HG03442 (cell line): ENCODE results near the gene NT5DC3.

ENCODE experiments used
- ATAC-seq: cut with Tn5 transposase; IDR thresholded peaks from one replicate; pipeline ENCODE4 v1.9.1; 2021; ENCODE audit warnings: mild to moderate bottlenecking, moderate library complexity; ENCODE audit not compliant: unreplicated experiment

NT5DC3 gene

DNA sequence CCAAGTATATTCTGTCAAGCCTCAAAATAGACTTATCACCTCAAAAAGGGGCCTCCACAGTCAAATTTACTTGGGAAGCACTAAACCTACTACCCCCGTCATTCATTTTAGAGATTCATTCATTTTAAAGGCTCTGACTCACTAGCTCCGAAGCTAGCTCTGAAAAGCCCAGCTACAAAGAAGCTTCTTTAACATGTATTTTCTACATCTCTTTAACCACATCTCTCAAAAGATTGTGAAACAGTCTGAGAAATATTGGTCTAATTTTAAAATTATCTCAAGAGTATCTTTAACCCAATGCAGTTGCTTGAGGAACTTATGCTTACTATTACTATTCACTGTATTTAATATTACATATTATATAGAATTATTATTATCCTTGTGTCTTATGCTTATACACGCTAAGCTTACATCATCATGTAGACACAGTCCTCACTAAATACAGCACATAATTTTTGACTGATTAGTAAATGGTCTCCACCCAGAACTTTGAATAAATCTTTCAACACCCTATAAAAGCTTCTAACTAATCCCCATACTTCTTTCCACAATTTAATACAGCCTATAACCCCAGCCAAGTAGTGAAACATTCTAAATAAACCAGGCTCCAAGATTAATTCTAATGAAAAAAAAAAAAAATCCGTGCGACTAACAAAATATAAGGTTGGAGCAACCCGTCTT lies 7.8 kb downstream of the NT5DC3 start:
- no peak for ATAC-seq

DNA sequence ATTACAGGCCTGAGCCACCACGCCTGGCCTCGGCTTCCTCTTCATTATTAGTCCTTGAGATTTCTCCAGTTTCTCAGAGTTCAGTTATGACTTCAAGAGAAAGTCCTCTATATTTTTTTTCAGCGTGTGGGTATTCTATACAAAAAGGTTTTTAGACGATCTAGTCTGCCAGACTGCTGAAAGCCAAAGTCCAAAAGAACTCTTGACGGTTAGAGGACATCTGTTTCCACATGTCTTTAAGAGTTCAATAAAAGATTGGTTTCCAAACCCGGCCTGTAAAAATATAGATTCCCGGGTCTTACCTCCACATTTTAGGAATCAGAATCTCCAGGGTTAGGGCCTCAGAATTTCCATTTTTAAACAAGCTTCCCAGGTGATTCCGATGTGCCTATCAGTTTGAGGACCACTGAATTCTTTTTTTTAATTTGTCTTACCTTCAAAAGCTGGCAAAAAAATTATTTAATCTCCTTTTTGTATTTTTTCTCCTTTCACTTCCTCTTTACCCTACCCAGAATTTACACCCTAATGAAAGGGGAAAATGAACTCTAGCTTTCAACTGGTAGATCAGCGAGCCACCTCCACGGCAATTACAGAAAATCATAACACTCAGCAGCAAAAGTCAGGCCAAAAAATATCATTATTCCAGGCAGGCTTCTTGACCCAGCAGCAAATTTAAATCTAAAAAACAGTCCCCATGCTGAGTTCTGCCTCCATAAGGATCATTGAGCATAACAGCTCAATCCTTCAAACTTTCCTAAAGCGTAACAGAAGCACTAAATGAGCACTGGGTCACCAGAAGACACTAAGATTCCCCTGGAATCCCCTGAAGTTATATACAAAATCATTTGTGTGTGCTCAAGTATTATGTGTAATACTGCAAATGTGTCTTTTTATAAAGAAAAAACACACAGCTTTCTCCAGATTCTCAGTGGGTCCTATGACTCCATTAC lies 8.7 kb downstream of the NT5DC3 start:
- no peak for ATAC-seq

DNA sequence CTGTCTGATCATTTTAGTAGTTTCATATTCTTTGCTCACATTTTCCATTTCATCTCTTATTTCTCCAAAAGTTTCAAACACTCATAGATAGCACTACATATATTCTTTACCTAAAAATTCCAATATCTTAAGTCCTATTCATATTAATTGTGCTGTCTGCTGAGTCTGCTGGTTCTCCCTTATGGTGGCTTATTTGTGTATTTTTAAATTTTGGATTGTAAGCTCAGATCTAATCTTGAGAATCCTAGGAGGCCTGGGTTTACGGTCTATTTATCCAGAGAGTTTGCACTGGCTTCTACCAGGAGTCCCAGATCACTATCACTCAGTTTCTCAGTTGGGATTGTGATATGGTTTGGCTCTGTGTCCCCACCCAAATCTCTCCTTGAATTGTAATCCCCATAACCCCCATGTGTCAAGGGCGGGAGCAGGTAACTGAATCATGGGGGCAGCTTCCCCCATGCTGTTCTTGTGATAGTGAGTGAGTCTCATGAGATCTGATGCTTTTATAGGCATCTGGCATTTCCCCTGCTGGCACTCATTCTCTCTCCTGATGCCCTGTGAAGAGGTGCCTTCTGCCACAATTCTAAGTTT lies 10.2 kb downstream of the NT5DC3 start:
- ATAC-seq: no peak

DNA sequence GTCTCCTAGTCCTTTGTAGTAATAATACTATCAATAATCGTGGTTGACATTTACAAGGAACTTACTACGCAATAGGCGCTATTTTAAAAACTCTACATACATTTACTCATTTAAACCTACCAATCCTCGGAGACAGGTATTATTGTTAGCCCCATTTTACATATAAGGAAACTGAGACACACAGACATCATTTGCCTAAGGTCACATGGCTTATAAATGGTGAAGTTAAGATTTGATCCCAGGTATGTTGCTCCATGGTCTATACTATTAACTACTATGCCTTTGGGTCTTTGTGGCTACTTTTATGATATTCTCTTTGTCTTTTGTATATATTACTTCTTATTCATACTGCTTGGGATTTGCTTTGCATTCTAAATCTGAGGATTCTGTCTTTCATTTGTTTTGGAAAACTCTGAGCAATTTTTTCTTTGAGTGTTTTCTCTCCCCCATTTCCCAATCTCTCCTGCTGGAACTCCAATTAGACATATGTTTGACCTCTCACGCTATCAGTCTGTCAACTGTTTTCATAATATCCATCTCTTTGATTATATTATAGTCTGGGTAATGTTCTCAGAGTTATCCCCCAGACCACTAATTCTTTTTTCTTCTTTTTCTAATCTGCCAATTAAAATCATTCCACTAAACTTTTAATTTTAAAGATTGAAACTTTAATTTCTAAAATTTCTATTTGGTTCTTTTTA lies 10.9 kb downstream of the NT5DC3 start:
- ATAC-seq: no peak

DNA sequence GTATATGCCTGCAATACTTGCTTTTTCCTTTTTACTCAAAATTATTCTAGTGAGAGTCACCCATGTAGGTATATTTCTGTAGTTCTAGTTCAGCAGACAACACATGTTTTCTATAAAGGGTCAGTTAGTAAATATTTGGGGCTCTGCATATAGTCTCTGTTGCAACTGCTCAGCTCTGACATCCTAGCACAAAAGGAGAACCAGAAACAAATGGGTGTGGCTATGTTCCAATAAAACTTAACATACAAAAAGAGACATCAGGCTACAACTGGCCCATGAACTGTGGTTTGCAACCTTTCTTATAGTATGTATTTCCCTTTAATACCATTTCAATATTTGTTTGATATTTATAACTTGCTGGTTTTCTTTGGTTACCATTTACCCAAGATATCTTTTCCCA lies 11.9 kb downstream of the NT5DC3 start:
- no peak for ATAC-seq

DNA sequence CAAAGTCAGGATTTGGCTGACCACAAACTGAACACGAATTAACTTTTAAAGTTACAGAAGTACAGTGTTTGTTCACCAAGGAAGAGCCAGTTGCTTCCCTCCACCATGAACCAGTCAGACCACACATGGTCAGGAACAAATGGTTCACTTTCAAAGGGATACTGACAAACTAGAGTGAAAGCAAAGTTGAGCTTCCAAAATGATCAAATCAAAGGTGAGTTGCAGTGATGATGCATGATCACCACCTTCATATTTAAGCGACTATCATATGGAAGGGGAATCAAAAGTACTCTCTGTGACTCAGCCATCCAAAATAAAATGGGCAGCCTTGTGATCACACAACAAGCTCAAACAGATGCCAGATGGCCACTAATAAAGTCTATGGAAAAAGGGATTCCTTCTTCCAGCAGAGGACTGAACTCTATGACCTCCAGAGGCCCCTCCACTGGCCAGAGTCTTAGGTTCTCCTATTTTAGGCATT lies 13.1 kb downstream of the NT5DC3 start:
- no peak for ATAC-seq

DNA sequence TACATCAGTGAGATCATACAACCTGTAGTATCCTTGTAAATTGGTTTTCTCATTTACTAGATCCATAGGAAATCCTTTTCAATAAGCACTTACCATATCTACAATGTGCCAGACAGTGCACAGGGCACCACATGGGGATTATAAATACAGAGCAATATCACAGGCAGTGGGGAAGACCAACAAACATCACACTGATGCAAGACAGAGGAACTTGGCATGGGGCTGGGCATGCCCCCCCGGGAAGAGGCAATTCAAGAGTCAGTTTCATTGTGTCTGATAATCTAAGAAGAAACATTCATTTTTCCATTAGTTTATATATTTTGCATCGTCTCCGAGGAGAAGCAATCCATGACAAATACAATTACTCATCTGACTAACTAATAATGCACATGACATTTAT lies 16.2 kb downstream of the NT5DC3 start:
- no peak for ATAC-seq

DNA sequence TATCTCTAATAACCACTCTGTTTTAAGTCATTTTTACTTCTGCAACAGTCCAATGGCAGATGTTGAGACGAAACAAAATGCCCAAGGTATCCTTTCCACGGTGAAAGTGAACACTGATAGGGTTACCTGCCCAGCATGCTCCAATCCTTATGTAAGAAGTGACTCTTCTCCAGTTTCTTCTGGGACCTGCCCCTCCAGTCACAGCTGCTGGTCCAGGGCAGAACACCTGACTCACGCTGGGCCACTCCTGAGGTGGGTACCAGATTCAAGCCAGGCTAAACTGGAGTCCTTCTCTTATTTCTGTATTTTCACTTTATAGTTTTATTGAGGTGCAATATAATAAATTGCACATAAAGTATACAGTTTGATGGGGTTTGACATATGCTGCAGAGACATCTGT lies 16.7 kb downstream of the NT5DC3 start:
- ATAC-seq: no peak

DNA sequence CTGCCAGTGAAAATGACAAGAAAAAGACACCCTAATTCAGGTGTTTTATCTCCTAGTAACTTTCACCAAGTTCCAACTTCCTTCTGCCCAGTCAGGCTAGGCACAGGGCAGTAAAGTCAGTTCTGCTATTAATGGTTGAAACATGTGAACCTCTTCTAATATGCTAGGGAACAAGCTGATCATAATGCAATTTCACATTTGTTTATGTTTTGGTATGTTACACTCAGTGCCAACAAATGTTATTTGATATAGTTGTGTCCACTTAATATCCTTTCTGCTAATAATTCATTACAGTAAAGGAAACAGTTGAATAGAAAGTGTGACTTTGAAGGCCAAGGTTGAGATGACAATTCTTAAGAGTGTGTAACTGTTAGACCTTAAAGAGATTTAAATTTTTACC lies 17.2 kb downstream of the NT5DC3 start:
- ATAC-seq: no peak

DNA sequence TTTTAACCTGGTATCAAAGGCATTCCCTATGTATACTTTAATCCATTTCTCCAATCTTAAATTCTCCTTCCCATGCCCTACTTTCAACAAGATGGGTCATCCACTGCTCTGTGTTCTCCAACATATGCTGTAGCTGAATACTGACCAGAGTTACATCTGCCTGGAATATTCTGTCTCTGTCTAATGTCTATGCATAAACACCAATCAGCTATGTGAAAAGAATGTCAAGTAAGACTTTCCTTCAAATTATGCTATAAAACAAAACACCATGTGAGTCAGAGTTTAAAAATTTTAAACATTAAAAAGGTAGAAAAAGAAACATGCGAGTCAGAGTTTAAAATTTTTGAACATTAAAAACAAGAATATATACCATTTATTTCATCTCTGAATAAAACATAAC lies 19.3 kb downstream of the NT5DC3 start:
- no peak for ATAC-seq

DNA sequence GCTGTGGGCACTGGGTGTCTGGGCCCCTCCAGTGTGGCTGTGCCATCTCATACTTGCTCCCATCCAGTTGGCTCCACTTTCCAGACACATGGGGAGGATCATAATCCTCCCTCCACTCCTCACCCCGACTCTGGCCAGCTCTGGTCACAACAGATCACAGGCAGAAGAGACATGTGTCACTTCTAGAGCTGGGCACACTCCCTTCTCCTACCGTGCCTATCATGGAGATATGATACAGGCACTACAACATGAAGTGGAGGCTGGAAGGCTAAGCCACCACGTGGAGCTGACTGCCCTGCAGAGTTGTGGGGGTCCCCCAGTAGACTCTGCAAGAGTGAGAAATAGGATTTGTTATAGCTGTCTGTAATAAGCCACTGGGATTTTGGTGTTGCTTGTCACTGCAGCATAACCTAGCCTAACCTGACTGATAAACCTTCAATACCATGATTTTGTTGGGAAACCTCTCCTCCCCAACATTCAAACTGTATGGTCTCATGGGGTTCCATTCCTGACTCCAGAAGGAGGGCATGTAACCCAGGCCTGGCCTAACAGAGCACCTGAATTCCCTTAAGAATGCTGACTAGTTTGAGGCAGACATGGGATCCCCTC lies 20.0 kb downstream of the NT5DC3 start:
- ATAC-seq: no peak

DNA sequence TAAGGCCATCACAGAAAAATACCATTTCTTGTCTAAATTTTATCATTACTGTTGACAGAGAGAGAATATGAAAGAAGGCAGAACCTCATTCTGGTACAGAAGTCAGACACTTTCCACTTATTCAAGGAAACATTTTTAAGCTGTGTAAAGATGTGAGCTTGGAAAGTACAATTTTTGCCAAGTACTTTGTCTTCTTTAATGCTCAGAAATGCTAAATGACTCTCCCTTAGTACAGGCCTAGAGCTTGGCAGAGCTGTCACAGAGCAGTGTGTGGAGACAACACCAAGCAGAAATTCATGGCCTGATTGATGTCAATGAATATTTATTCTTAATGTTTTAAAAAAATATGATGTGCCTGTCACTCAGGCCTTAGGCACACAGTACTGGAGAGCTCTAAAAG lies 20.7 kb downstream of the NT5DC3 start:
- no peak for ATAC-seq

DNA sequence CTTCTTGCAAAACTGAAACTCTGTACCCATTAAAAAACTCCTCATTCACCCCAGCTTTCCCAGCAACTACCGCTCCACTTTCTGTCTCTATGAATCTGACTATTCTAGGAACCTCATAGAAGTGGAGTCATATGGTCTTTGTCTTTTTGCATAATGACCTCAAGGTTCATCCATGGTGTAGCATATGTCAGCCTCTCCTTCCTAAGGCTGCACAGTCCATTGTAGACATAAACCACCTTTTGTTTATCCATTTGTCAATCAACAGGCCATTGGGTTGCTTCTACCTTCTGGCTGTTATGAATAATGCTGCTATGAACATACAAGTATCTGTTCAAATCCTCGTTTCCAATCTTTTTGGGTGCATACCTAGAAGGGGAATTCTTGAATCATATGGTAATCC lies 21.1 kb downstream of the NT5DC3 start:
- no peak for ATAC-seq

DNA sequence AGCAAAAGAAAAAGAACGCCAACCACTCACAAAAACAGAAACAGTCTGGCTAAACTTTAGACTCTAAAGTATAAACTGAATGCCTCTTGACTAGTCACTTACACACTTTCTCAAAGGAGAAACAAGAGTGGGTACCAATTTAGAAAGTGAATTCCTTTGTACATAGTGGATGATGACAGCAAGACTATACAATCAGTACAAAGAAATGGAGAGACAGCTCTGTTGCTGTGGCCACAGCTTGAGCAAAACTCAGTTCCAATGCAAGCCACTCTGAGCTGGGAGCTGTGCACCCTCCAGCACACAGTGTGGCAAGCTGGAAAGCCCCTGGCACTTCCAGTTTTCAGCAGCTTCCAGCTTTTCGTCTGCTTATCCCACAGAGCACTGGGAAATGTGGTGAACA lies 21.7 kb downstream of the NT5DC3 start:
- no peak for ATAC-seq

DNA sequence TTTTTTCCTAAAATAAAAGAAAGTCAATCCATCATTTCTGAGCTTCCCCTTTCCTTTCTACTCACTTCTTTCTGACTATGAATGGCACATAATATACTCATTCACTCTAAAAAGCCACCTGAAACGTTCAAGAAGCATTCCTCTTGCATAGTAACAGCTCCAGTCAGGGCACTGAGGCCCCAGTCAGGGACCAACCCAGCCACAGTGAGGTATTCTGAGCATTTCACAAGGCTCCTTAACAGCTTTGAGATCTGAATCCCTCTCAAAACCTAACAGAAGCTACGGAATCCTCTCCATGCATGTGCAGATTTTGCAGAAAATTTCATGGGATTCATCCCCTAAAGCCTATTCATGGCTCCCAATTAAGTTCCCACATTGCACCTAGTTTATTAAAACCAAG lies 23.2 kb downstream of the NT5DC3 start:
- ATAC-seq: no peak

DNA sequence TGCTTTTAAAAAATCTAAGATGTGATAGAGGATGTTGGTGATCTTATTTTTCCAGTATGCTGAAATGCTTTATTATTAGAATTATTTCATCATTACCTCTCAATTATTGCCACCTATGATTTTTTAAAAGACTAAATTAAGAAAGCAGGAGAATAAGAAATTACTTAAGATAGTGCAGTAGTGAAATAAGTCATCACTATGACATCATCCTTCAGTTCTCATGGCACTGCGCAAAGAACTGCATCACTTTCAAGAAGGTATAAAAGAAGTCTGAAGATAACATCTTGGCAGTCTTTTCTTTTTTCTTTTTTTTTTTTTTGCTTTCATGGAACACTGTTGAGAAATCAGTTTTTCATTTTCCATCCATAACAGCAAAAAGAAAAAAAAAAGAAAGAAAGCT lies 24.4 kb downstream of the NT5DC3 start:
- no peak for ATAC-seq

DNA sequence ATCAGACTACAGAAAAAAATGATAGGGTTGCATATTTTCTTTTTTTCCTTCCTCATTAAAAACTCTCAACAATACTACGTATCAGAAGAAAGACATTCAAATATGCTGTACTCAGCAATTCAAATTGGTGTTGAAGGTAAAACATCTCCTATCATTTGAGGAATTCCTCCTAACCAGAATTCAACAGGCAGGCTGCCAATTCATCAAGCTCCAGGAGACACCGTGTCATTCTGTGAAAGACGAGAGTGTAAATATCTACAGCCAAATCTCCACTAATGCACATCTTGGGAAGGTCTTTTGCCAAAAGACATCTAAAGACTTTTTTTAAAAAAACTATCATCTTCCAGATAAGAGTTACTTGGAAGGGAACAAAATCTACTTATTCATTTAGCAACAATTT lies 26.6 kb downstream of the NT5DC3 start:
- ATAC-seq: no peak

DNA sequence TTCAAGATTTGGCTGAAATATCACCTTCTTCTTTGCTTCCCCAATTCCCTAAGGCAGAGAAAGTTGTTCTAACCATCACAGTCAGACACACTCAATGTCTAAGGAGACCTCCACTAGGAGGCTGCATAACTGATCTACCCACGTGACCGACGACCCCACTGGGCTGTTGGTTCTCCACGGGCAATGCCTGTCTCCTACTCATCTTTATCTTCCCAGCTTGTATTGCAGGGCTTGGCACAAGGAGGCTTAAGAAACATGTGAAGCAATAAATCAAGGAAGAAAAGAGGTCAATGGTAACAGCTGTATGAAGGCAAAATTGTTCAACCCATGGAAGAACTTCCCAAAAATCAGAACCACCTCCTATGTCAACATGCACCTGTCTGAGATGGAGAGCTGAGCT lies 27.1 kb downstream of the NT5DC3 start:
- ATAC-seq: no peak

DNA sequence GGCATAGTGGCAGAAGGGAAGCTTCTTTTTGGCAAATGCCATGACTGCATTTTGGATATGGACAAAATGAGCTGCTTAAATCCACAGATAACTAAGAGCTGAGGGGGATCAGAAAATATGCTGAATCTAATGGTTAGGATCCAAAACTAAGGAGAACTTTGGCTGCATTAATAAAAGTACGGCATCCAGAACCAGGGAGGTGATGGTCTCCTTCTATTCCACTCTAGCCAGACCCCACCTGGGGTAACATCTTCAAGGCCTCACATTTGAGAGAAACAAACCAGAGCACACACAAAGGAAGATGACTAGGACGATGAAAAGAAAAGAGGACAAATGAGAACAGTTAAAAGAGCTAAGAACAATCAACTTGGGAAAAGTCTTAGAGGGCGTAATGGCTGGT lies 27.6 kb downstream of the NT5DC3 start:
- no peak for ATAC-seq

DNA sequence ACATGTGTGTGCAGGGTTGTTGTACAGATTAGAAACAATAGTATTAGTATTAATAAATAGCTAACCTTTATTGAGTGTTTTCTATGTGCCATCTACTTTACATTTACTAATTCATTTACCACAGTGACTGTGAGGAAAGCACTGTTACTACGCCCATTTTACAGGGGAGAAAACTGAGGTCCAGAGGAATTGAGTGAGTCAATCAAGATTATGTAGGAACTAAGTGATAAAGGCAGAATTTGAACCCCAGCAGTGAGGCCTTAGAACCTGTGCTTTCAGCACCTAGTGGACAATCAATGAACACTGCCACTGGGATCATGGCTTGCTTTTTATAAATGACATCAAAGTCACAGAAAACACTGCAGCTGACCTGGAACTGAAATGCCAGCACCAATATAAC lies 28.2 kb downstream of the NT5DC3 start:
- no peak for ATAC-seq

DNA sequence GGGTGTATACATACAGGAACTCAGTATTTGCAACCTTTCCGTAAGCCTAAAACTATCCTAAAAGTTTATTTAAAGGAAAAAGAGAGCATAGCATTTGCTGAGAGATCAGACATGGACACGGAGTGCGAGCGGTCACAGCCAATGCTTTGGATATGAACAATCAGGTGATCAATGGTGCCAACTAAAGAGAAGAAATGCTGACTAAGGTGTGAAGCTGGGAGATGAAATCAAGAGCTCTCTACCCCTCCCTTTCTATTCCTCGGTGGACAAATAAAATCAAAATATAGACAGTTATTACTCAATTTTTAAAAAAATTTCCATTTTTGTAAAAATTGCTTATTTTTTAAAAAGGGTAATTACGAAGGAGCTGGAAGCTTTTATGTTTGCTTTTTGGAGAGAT lies 29.2 kb downstream of the NT5DC3 start:
- ATAC-seq: no peak
